Vagina (tissue), 2 donors: ENCODE measurements around the gene BEAN1. TPM values are rescaled to one million over a fixed set of nuclear protein-coding genes. Genes with fewer than 3 reads are reported as not detected.

Experiments used
- DNase-seq, 2 donors: peaks; one replicate each; pipeline ENCODE4 v3.0.0-alpha.2; 2017; ENCODE audit errors: extremely low spot score in 2 of 2
- H3K27ac ChIP-seq: fragments of 200-600 bp; sonication (generic); one replicate; pipeline ENCODE4 v1.5.1; 2019
- H3K27me3 ChIP-seq: fragments of 200-600 bp; sonication (generic); one replicate; pipeline ENCODE4 v1.5.1; 2019
- H3K36me3 ChIP-seq, 2 donors: fragments of 200-600 bp; sonication (generic); one replicate each; pipeline ENCODE4 v1.5.1; 2017 to 2019
- H3K4me1 ChIP-seq: fragments of 200-600 bp; sonication (generic); one replicate; pipeline ENCODE4 v1.5.1; 2019
- H3K4me3 ChIP-seq, 2 donors: fragments of 200-600 bp; sonication (generic); 1 replicate in 1 of 2; 2 replicates in 1 of 2; pipeline ENCODE4 v1.5.1; 2016 to 2019
- H3K9me3 ChIP-seq: fragments of 200-600 bp; sonication (generic); one replicate; pipeline ENCODE4 v1.5.1; 2019
- POLR2A ChIP-seq, 2 donors: fragments of 450-650 bp; IDR thresholded peaks; one replicate each; pipeline ENCODE4 v1.6.1; 2017; ENCODE audit warnings: antibody characterized with exemption in 2 of 2, mild to moderate bottlenecking in 2 of 2, moderate library complexity in 2 of 2
- POLR2AphosphoS5 ChIP-seq, 2 donors: sonication (generic); formaldehyde crosslinking; IDR thresholded peaks; one replicate each; pipeline ENCODE4 v1.9.0; 2017; ENCODE audit warnings: antibody characterized with exemption in 2 of 2, mild to moderate bottlenecking in 2 of 2, low read depth in 1 of 2; ENCODE audit not compliant: insufficient read depth in 1 of 2
- intact Hi-C: fragments of 100-400 bp; cut with DNase I; formaldehyde crosslinking; loops from one replicate; pipeline ENCODE4 v1.15.1; 2023
- total RNA-seq: library from RNA; depleted of rRNA; stranded (reverse); fragments of >200 nt; gene quantifications from one replicate; pipeline ENCODE4 v1.2.3, GENCODE V29; 2016
- TF ChIP-seq, protein P1 (sequence below), 3 experiments: fragments of 450-650 bp in 2 of 3; fragments of 200-600 bp in 1 of 3; sonication (generic) in 1 of 3; IDR thresholded peaks; one replicate each; pipeline ENCODE4 v1.5.1; 2017 to 2019; ENCODE audit warnings: antibody characterized with exemption in 3 of 3, mild to moderate bottlenecking in 2 of 3, moderate library complexity in 2 of 3

The BEAN1 gene
- total RNA-seq, 1 donor from 2014 or later = not detected

- intact Hi-C loops = loop anchor here (10.0 kb wide), 1 partner anchor 75 kb away; the partner anchor contains the start of gene CMTM3
- Histone ChIP-seq H3K36me3 (peaks cover 0 to 69% of the 10 kb centered on the region in 2 donors), H3K9me3 (no peaks in the 10 kb centered on the region), H3K4me1 (no peaks in the 10 kb centered on the region), H3K27ac (no peak overlapping the region), H3K4me3 (no peak overlapping the region), H3K27me3 (no peaks in the 10 kb centered on the region)
- TF ChIP-seq POLR2A (IDR thresholded peaks at IDR 0.05) (no peak), POLR2AphosphoS5 (IDR thresholded peaks at IDR 0.05; ENCODE audit: insufficient read depth in 1 of 2, low read depth in 1 of 2) (no peak)
- TF ChIP-seq, protein P1, sequence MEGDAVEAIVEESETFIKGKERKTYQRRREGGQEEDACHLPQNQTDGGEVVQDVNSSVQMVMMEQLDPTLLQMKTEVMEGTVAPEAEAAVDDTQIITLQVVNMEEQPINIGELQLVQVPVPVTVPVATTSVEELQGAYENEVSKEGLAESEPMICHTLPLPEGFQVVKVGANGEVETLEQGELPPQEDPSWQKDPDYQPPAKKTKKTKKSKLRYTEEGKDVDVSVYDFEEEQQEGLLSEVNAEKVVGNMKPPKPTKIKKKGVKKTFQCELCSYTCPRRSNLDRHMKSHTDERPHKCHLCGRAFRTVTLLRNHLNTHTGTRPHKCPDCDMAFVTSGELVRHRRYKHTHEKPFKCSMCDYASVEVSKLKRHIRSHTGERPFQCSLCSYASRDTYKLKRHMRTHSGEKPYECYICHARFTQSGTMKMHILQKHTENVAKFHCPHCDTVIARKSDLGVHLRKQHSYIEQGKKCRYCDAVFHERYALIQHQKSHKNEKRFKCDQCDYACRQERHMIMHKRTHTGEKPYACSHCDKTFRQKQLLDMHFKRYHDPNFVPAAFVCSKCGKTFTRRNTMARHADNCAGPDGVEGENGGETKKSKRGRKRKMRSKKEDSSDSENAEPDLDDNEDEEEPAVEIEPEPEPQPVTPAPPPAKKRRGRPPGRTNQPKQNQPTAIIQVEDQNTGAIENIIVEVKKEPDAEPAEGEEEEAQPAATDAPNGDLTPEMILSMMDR (IDR thresholded peaks at IDR 0.05) = no peak
- no peak for DNase-seq
Measured at GRCh38 chr16:66529475-66529874, 102.4 kb downstream of the BEAN1 start.

Other genes with a start within 250 kb of the BEAN1 start
- 38.3 TPM for gene CDH5, start 60.6 kb upstream of the BEAN1 start, total RNA-seq
- gene TK2, start 122.8 kb downstream of the BEAN1 start, total RNA-seq = 43.2 TPM
- gene CKLF, start 125.3 kb downstream of the BEAN1 start, total RNA-seq = 52.3 TPM
- gene CMTM1, start 139.1 kb downstream of the BEAN1 start, total RNA-seq = not detected
- not detected for gene CMTM2, start 152.2 kb downstream of the BEAN1 start, total RNA-seq
- 47.9 TPM for gene CMTM3, start 177.4 kb downstream of the BEAN1 start, total RNA-seq